HepG2 (cell line): Measurements from ENCODE around the gene GSTT2B. TPM values are rescaled to one million over a fixed set of nuclear protein-coding genes. Genes with fewer than 3 reads are reported as not detected.

Experiments
- ATAD3A ChIP-seq: sonication (generic); formaldehyde crosslinking; IDR thresholded peaks from 2 replicates; pipeline ENCODE4 v1.4.0; 2020; ENCODE audit warnings: missing genetic modification reagents
- CAMTA2 ChIP-seq: sonication (generic); formaldehyde crosslinking; IDR thresholded peaks from 2 replicates; pipeline ENCODE4 v1.4.0; 2020; ENCODE audit warnings: mild to moderate bottlenecking, missing genetic modification reagents, borderline replicate concordance
- KDM3A ChIP-seq: IDR thresholded peaks from 2 replicates; pipeline ENCODE4 v1.6.1; 2018; ENCODE audit warnings: low read depth, missing compliant biosample characterization
- MAZ ChIP-seq, 2 experiments: sonication (generic) in 1 of 2; formaldehyde crosslinking in 1 of 2; IDR thresholded peaks; 2 replicates each; pipeline versions ENCODE4 v1.5.0 to v1.6.1; 2012 to 2020; ENCODE audit warnings: low read depth in 2 of 2, mild to moderate bottlenecking in 2 of 2, borderline replicate concordance in 1 of 2, improper control_type of control experiment in 1 of 2, low read length in 1 of 2, missing genetic modification reagents in 1 of 2, moderate library complexity in 1 of 2
- MIER2 ChIP-seq: IDR thresholded peaks from 2 replicates; pipeline ENCODE4 v1.6.1; 2016; ENCODE audit warnings: missing biosample characterization, missing genetic modification reagents
- PHF8 ChIP-seq: sonication (generic); formaldehyde crosslinking; IDR thresholded peaks from 2 replicates; pipeline ENCODE4 v1.5.0; 2020; ENCODE audit warnings: missing genetic modification reagents
- POLR2G ChIP-seq: fragments of 200-400 bp; formaldehyde crosslinking; IDR thresholded peaks from 2 replicates; pipeline ENCODE4 v1.6.1; 2018; ENCODE audit warnings: mild to moderate bottlenecking, low read depth, low read length, moderate library complexity
- RXRB ChIP-seq: IDR thresholded peaks from 2 replicates; pipeline ENCODE4 v1.6.1; 2016; ENCODE audit warnings: borderline replicate concordance, missing genetic modification reagents, missing compliant biosample characterization
- SRY ChIP-seq: sonication (generic); formaldehyde crosslinking; IDR thresholded peaks from 2 replicates; pipeline ENCODE4 v1.8.0; 2022; ENCODE audit warnings: mild to moderate bottlenecking, missing genetic modification reagents
- SSRP1 ChIP-seq: IDR thresholded peaks from 2 replicates; pipeline ENCODE4 v1.6.1; 2016; ENCODE audit warnings: control low read depth
- TEAD3 ChIP-seq: optimal IDR thresholded peaks from 2 replicates; pipeline ENCODE3; 2016; ENCODE audit warnings: borderline replicate concordance
- ZNF501 ChIP-seq: sonication (generic); formaldehyde crosslinking; IDR thresholded peaks from 2 replicates; pipeline ENCODE4 v1.5.1; 2020; ENCODE audit warnings: mild to moderate bottlenecking, moderate library complexity, missing genetic modification reagents
- ZNF556 ChIP-seq: sonication (generic); formaldehyde crosslinking; IDR thresholded peaks from 2 replicates; pipeline ENCODE4 v1.4.0; 2020; ENCODE audit warnings: mild to moderate bottlenecking, missing genetic modification reagents, borderline replicate concordance
- ZNF570 ChIP-seq: sonication (generic); formaldehyde crosslinking; IDR thresholded peaks from 2 replicates; pipeline ENCODE4 v1.4.0; 2020; ENCODE audit warnings: mild to moderate bottlenecking, missing genetic modification reagents, borderline replicate concordance
- polyA plus RNA-seq, 8 experiments: library from polyadenylated mRNA; depleted of rRNA in 3 of 8; stranded (reverse) in 7 of 8; unstranded in 1 of 8; fragments of >200 nt; fragmentation: Illumina TruSeq in 4 of 8; extraction: Trizol in 4 of 8; gene quantifications; 2 replicates each; pipeline versions ENCODE4 v1.2.1 to v1.2.3, GENCODE V29; 2011 to 2016; ENCODE audit warnings: low read depth in 4 of 8, missing spikeins in 1 of 8, mixed read lengths in 1 of 8; ENCODE audit not compliant: insufficient read depth in 1 of 8
- total RNA-seq, 5 experiments: library from RNA; depleted of rRNA; stranded (reverse); fragments of >200 nt; fragmentation: Illumina TruSeq; extraction: Trizol; gene quantifications; 2 replicates each; pipeline ENCODE4 v1.2.3, GENCODE V29; 2016; ENCODE audit warnings: low read depth in 1 of 5
- TF ChIP-seq, protein P1 (sequence below): sonication (generic); formaldehyde crosslinking; IDR thresholded peaks from 2 replicates; pipeline ENCODE4 v1.8.0; 2022; ENCODE audit warnings: missing genetic modification reagents, mild to moderate bottlenecking, borderline replicate concordance
- TF ChIP-seq, protein P2 (sequence below): sonication (generic); formaldehyde crosslinking; IDR thresholded peaks from 2 replicates; pipeline ENCODE4 v1.8.0; 2022; ENCODE audit warnings: mild to moderate bottlenecking, missing genetic modification reagents; ENCODE audit not compliant: insufficient replicate concordance
- TF ChIP-seq, protein P3 (sequence below): sonication (generic); formaldehyde crosslinking; conservative IDR thresholded peaks from 2 replicates; pipeline ENCODE4 v1.4.0; 2020; ENCODE audit warnings: missing genetic modification reagents
- TF ChIP-seq, protein P4 (sequence below): sonication (generic); formaldehyde crosslinking; IDR thresholded peaks from 2 replicates; pipeline ENCODE4 v1.9.0; 2022; ENCODE audit warnings: missing genetic modification reagents, mild to moderate bottlenecking, borderline replicate concordance
- TF ChIP-seq, protein P5 (sequence below): sonication (generic); formaldehyde crosslinking; IDR thresholded peaks from 2 replicates; pipeline ENCODE4 v1.8.0; 2022; ENCODE audit warnings: mild to moderate bottlenecking, missing genetic modification reagents, moderate library complexity
- TF ChIP-seq, protein P6 (sequence below): IDR thresholded peaks from 2 replicates; pipeline ENCODE4 v1.6.1; 2016; ENCODE audit warnings: control low read depth

GSTT2B gene
- total and polyA plus RNA-seq, 2 of the 13 experiments (the other 11 are each of a cell fraction or from before 2014, with no cell fraction given), result 1.5 to 3.9 TPM

DNA sequence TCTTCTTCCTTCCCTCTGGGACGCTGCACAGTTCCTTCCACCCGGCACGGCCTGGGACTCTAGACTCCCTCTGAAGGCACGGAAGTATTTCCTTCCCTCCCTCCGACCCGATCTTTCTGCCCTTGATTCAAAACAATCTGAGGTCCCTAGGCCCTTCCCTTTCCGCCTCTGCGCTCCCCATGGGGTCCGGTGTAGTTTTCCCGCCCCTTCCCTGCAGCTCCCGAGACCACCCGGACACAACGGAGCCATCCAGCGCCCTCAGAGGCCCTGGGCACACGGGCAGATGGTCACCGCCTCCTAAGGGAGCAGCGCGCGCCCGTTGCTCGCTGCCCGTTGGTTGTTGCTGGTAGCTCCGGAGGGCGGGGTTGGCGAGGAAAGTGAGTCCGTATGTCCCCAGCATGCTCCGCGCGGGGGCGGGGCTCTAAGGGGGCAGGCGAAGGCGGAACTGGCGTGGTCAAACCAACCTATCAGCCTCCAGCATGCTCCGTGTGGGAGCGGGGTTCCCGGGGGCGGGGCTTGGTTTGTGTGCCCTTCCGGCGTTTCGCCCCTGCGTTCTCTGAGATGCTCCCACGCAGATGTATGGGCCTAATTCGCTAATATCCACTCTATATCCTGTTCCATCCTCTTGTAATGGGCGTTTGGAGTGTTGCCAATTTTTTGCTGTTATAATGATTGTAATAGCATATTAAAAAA lies 47.2 kb downstream of the GSTT2B start (continued):
- TF ChIP-seq, protein P1, sequence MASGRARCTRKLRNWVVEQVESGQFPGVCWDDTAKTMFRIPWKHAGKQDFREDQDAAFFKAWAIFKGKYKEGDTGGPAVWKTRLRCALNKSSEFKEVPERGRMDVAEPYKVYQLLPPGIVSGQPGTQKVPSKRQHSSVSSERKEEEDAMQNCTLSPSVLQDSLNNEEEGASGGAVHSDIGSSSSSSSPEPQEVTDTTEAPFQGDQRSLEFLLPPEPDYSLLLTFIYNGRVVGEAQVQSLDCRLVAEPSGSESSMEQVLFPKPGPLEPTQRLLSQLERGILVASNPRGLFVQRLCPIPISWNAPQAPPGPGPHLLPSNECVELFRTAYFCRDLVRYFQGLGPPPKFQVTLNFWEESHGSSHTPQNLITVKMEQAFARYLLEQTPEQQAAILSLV (CRISPR knock-in tag), result peak; percentile 57; the same call in 1 of the 2 replicates
- TF ChIP-seq ZNF501 (CRISPR knock-in tag) (peak; percentile 98), KDM3A (peak; percentile 71; the same call in 1 of the 2 replicates), PHF8 (CRISPR knock-in tag) (peak; percentile 97), SSRP1 (CRISPR knock-in tag) (peak; percentile 64; the same call in 1 of the 2 replicates), ZNF556 (CRISPR knock-in tag) (peak; percentile 30; the same call in 1 of the 2 replicates), ATAD3A (CRISPR knock-in tag) (no peak), MAZ (IDR thresholded peaks at IDR 0.05; ENCODE audit: borderline replicate concordance, low read depth, low read length) (peak; percentile 83; the same call in 1 of the 2 replicates), MAZ (CRISPR knock-in tag; IDR thresholded peaks at IDR 0.05; ENCODE audit: low read depth) (peak; percentile 96), CAMTA2 (CRISPR knock-in tag) (no peak), TEAD3 (CRISPR knock-in tag) (peak; percentile 67), MIER2 (no peak), POLR2G (peak; percentile 95), ZNF570 (no peak), SRY (CRISPR knock-in tag) (peak; percentile 94; the same call in 1 of the 2 replicates), RXRB (CRISPR knock-in tag) (peak; percentile 73)
- TF ChIP-seq, protein P2, sequence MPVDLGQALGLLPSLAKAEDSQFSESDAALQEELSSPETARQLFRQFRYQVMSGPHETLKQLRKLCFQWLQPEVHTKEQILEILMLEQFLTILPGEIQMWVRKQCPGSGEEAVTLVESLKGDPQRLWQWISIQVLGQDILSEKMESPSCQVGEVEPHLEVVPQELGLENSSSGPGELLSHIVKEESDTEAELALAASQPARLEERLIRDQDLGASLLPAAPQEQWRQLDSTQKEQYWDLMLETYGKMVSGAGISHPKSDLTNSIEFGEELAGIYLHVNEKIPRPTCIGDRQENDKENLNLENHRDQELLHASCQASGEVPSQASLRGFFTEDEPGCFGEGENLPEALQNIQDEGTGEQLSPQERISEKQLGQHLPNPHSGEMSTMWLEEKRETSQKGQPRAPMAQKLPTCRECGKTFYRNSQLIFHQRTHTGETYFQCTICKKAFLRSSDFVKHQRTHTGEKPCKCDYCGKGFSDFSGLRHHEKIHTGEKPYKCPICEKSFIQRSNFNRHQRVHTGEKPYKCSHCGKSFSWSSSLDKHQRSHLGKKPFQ (CRISPR knock-in tag), result no peak
- TF ChIP-seq, protein P3, sequence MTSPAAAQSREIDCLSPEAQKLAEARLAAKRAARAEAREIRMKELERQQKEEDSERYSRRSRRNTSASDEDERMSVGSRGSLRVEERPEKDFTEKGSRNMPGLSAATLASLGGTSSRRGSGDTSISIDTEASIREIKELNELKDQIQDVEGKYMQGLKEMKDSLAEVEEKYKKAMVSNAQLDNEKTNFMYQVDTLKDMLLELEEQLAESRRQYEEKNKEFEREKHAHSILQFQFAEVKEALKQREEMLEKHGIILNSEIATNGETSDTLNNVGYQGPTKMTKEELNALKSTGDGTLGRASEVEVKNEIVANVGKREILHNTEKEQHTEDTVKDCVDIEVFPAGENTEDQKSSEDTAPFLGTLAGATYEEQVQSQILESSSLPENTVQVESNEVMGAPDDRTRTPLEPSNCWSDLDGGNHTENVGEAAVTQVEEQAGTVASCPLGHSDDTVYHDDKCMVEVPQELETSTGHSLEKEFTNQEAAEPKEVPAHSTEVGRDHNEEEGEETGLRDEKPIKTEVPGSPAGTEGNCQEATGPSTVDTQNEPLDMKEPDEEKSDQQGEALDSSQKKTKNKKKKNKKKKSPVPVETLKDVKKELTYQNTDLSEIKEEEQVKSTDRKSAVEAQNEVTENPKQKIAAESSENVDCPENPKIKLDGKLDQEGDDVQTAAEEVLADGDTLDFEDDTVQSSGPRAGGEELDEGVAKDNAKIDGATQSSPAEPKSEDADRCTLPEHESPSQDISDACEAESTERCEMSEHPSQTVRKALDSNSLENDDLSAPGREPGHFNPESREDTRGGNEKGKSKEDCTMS (CRISPR knock-in tag), result no peak
- TF ChIP-seq, protein P4, sequence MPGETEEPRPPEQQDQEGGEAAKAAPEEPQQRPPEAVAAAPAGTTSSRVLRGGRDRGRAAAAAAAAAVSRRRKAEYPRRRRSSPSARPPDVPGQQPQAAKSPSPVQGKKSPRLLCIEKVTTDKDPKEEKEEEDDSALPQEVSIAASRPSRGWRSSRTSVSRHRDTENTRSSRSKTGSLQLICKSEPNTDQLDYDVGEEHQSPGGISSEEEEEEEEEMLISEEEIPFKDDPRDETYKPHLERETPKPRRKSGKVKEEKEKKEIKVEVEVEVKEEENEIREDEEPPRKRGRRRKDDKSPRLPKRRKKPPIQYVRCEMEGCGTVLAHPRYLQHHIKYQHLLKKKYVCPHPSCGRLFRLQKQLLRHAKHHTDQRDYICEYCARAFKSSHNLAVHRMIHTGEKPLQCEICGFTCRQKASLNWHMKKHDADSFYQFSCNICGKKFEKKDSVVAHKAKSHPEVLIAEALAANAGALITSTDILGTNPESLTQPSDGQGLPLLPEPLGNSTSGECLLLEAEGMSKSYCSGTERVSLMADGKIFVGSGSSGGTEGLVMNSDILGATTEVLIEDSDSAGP, result peak; percentile 89
- TF ChIP-seq, protein P5, sequence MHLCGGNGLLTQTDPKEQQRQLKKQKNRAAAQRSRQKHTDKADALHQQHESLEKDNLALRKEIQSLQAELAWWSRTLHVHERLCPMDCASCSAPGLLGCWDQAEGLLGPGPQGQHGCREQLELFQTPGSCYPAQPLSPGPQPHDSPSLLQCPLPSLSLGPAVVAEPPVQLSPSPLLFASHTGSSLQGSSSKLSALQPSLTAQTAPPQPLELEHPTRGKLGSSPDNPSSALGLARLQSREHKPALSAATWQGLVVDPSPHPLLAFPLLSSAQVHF (CRISPR knock-in tag), result peak; percentile 72
- TF ChIP-seq, protein P6, sequence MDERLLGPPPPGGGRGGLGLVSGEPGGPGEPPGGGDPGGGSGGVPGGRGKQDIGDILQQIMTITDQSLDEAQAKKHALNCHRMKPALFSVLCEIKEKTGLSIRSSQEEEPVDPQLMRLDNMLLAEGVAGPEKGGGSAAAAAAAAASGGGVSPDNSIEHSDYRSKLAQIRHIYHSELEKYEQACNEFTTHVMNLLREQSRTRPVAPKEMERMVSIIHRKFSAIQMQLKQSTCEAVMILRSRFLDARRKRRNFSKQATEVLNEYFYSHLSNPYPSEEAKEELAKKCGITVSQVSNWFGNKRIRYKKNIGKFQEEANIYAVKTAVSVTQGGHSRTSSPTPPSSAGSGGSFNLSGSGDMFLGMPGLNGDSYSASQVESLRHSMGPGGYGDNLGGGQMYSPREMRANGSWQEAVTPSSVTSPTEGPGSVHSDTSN (CRISPR knock-in tag), result no peak
